ENCODE measurements around the gene ROBO1. TPM values are rescaled to one million over a fixed set of nuclear protein-coding genes. Genes with fewer than 3 reads are reported as not detected.

ROBO1 gene
- polyA plus RNA-seq, 1 donor (not counting 4 experiments of a cell fraction or from before 2014, with no cell fraction given): 27.1 TPM

GRCh38 chr3:79187426-79187825, 580.4 kb downstream of the ROBO1 start:
- peaks cover 6% of the 10 kb centered on the region for H3K4me1 ChIP-seq (ENCODE audit: control insufficient read depth, extremely low read depth, insufficient read depth, low read length)
- no peaks in the 10 kb centered on the region for H3K79me2 ChIP-seq (ENCODE audit: control insufficient read depth, insufficient read depth, low read length)
- no peaks in the 10 kb centered on the region for H3K36me3 ChIP-seq (ENCODE audit: control insufficient read depth in 2 of 2, extremely low read depth in 1 of 2, insufficient read depth in 2 of 2, low read length in 2 of 2)
- FAIRE-seq (no peak), DNase-seq (ENCODE audit: low read depth, low spot score) (no peak)
- H3K4me2 ChIP-seq (ENCODE audit: control insufficient read depth, extremely low read depth, insufficient read depth, low read depth, low read length): no peak overlapping the region
- dilution Hi-C loops (cut with MboI; ENCODE audit: extremely low pct_ligation_motif_present, low sequenced_read_pairs): no loop called here
- no peaks in the 10 kb centered on the region for H3K27me3 ChIP-seq (ENCODE audit: control insufficient read depth, extremely low read depth, insufficient read depth, low read length)
- H3K9me3 ChIP-seq (ENCODE audit: control insufficient read depth, low read depth, low read length): no peaks in the 10 kb centered on the region
- no peak overlapping the region for H2AFZ ChIP-seq (ENCODE audit: control insufficient read depth, low read length)
- H3K27ac ChIP-seq (ENCODE audit: control insufficient read depth, insufficient read depth, low read length): no peak overlapping the region
- H3K9ac ChIP-seq (ENCODE audit: control insufficient read depth, extremely low read depth, insufficient read depth, low read length): no peak overlapping the region
- H3K9me1 ChIP-seq (ENCODE audit: control insufficient read depth, extremely low read depth, insufficient read depth, low read length): no peaks in the 10 kb centered on the region
- H4K20me1 ChIP-seq (ENCODE audit: control insufficient read depth, extremely low read depth, insufficient read depth, low read length): no peaks in the 10 kb centered on the region
- no peak overlapping the region for H3K4me3 ChIP-seq (ENCODE audit: control insufficient read depth in 2 of 3, extremely low read depth in 1 of 3, insufficient read depth in 2 of 3, low read depth in 1 of 3, low read length in 3 of 3)
- no peak for TF ChIP-seq EZH2 (IDR thresholded peaks at IDR 0.05; ENCODE audit: low read length)
- TF ChIP-seq, protein P1, sequence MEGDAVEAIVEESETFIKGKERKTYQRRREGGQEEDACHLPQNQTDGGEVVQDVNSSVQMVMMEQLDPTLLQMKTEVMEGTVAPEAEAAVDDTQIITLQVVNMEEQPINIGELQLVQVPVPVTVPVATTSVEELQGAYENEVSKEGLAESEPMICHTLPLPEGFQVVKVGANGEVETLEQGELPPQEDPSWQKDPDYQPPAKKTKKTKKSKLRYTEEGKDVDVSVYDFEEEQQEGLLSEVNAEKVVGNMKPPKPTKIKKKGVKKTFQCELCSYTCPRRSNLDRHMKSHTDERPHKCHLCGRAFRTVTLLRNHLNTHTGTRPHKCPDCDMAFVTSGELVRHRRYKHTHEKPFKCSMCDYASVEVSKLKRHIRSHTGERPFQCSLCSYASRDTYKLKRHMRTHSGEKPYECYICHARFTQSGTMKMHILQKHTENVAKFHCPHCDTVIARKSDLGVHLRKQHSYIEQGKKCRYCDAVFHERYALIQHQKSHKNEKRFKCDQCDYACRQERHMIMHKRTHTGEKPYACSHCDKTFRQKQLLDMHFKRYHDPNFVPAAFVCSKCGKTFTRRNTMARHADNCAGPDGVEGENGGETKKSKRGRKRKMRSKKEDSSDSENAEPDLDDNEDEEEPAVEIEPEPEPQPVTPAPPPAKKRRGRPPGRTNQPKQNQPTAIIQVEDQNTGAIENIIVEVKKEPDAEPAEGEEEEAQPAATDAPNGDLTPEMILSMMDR (optimal IDR thresholded peaks at IDR 0.05 in 1 of 3, IDR thresholded peaks at IDR 0.05 in 1 of 3, conservative IDR thresholded peaks at IDR 0.05 in 1 of 3; ENCODE audit: extremely low read depth in 1 of 3, insufficient read depth in 2 of 3, low read length in 3 of 3): no peak

GRCh38 chr3:79184251-79184650, 583.5 kb downstream of the ROBO1 start:
- no peak overlapping the region for H3K27ac ChIP-seq (ENCODE audit: control insufficient read depth, insufficient read depth, low read length)
- no peak overlapping the region for H2AFZ ChIP-seq (ENCODE audit: control insufficient read depth, low read length)
- H3K9ac ChIP-seq (ENCODE audit: control insufficient read depth, extremely low read depth, insufficient read depth, low read length): no peak overlapping the region
- no peak overlapping the region for H3K4me3 ChIP-seq (ENCODE audit: control insufficient read depth in 2 of 3, extremely low read depth in 1 of 3, insufficient read depth in 2 of 3, low read depth in 1 of 3, low read length in 3 of 3)
- no peaks in the 10 kb centered on the region for H3K9me3 ChIP-seq (ENCODE audit: control insufficient read depth, low read depth, low read length)
- H3K27me3 ChIP-seq (ENCODE audit: control insufficient read depth, extremely low read depth, insufficient read depth, low read length): no peaks in the 10 kb centered on the region
- dilution Hi-C loops (cut with MboI; ENCODE audit: extremely low pct_ligation_motif_present, low sequenced_read_pairs): no loop called here
- DNase-seq (ENCODE audit: low read depth, low spot score): no peak
- H3K9me1 ChIP-seq (ENCODE audit: control insufficient read depth, extremely low read depth, insufficient read depth, low read length): no peaks in the 10 kb centered on the region
- no peaks in the 10 kb centered on the region for H3K79me2 ChIP-seq (ENCODE audit: control insufficient read depth, insufficient read depth, low read length)
- TF ChIP-seq, protein P1 (optimal IDR thresholded peaks at IDR 0.05 in 1 of 3, IDR thresholded peaks at IDR 0.05 in 1 of 3, conservative IDR thresholded peaks at IDR 0.05 in 1 of 3; ENCODE audit: extremely low read depth in 1 of 3, insufficient read depth in 2 of 3, low read length in 3 of 3): no peak
- TF ChIP-seq EZH2 (IDR thresholded peaks at IDR 0.05; ENCODE audit: low read length): no peak
- H3K36me3 ChIP-seq (ENCODE audit: control insufficient read depth in 2 of 2, extremely low read depth in 1 of 2, insufficient read depth in 2 of 2, low read length in 2 of 2): no peaks in the 10 kb centered on the region
- peaks cover 6% of the 10 kb centered on the region for H3K4me1 ChIP-seq (ENCODE audit: control insufficient read depth, extremely low read depth, insufficient read depth, low read length)
- no peak overlapping the region for H3K4me2 ChIP-seq (ENCODE audit: control insufficient read depth, extremely low read depth, insufficient read depth, low read depth, low read length)
- no peaks in the 10 kb centered on the region for H4K20me1 ChIP-seq (ENCODE audit: control insufficient read depth, extremely low read depth, insufficient read depth, low read length)
- no peak for FAIRE-seq
